NCI-H524 treated with DMSO at 0.1 percent for 48 hours (cell line): Measurements from ENCODE around the gene IZUMO2.
"Not testable (repeated sequence)": the region's sequence is repeated elsewhere in the genome, so short reads cannot be mapped to it uniquely, and the experiment has no call there.

ENCODE experiments used
- DNase-seq: peaks from one replicate; lab custom pipeline; 2025; lab: John Stamatoyannopoulos, UW

The IZUMO2 gene

DNA sequence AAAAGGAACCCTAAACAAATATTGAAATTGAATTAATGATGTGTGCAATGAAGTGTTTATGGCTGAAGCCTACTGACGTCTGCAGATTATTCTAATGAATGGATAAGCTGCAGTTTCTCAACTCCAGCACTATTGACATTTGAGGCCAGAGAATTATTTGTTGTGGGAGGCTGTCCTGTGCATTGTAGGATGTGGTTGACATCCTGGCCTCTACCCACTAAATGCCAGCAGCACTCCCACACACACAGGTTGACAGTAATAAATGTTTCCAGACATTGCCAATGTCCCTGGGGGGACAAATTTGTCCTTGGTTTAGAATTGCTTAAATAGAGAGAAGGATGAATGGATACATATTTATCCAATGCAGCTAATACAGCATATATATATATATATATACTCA, 21.1 kb upstream of the IZUMO2 start:
- no peak for DNase-seq

DNA sequence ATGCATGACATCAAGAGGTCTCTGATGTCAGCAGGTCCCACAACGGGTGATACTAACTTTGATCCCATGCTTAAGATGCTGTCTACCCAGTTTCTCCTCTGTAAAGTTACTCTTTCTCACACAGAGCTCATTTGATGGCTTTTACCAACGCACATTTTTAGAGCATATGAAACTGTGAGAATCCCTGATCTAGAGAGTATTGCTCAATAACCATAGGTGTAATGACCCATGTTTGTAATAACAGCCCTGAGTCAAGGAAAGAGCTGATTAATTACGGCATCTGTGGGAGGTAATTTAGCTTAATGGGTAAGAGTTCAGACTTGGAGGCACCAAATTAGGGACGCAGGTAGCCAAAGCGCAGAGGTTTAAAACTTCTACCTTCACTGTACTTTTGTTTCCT, 18.0 kb upstream of the IZUMO2 start:
- no peak for DNase-seq

DNA sequence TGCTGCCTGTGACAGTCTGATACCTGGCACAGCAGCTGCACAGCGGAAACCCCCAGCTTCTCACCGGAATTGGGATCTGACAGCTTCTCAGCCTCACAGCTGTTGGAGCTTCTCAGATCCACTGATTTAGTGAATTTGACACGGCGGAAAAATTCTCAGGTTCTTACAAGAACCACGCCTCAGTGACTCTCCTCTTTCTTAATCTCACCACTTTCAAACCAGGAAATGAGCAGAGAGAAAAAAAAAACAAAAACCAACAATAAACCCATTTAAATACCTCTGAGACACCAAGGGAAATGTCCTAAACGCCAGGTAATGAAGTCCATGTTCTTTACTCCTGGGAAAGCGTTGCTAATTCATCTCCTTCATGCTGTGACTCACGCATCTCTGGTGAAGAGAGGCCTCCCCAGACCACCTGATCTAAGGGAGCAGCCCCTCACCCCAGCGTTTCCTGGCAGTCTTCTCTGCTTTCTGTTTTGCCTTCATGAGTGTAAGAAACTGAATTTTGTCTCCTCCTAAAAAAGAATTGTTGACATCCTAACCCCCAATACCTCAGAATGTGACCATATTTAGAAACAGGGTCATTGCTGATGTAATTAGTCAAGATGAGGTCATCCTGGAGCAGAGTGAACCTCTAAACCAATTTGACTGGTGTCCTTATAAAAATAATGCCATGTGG, 15.9 kb upstream of the IZUMO2 start:
- DNase-seq: no peak

DNA sequence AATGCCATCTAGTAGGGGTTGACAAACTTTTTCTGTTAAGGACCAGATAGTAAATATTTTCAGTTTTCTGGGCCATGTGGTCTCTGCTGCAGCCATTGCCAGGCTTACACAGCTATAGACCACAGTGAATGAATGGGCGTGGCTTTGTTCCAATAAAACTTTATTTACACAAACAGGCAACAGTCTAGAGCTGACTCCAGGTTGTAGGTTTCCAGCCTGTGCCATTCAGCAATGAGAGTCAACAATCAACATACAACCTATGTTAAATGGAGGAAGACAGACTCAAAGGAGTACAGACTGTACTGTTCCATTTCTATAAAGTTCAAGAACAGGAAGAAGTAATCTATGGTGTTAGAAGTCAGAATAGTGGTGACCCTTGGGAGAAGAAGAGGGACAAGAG, 15.2 kb upstream of the IZUMO2 start:
- no peak for DNase-seq

DNA sequence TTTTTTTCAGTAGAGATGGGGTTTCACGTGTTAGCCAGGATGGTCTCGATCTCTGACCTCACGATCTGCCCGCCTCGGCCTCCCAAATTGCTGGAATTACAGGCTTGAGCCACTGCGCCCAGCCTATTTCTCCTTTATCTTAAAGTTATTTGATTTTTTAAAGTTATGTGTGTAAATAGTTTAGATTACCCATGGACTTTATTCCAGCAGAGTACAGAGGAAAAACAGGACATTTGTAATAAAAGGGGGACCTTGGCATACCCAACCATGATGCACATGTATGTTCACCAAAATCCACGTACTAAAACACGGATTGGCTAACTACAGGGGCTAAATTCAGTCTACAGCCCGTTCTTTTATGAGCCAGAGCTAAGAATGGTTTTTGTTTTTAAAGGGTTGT, 13.7 kb upstream of the IZUMO2 start:
- DNase-seq: no peak

DNA sequence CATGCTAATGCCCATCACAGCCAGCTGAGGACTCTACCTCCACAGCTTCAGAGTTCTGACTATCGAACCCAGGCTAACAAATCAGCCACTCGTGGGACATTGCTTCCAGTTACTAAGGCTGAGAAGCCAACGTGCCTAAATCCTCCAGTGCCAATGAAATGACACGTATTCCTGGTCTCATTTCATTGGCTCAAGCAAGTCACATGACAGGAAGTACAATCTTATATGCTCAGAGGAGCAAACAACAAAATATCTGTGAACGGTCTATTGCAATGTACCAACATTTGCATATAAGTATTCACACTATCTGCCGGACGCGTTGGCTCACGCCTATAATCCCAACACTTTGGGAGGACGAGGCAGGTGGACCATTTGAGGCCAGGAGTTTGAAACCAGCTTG, 12.8 kb upstream of the IZUMO2 start:
- DNase-seq: no peak

DNA sequence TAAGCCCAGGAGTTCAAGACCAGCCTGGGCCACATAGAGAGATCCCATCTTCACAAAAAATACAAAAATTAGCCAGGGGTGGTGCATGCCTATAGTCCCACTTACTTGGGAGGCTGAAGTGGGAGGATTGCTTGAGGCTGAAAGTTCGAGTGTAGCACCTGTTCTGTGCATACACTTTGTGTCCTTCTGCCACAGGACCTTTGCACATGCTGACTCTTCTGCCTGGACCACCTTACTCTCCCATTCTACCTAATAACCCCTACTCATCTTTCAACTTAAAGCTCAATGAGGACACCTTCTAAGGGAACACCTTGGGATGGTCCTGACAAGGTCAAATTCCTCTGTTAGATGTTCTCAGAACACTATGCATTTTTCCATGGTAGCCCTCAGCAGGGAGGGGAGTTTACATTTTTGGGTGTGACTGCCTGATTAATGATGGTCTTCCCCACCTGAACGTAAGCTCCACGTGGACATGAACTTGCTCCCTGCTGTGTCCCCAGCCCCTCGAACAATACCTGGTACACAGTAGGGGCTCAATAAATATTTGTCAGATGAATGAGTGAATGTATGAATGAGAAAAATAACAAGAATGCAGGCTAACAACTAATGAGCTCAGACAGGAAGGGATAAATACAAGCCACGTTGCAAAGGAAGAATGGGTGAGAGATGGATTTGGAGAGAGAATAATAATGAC, 11.2 kb upstream of the IZUMO2 start:
- DNase-seq: no peak

DNA sequence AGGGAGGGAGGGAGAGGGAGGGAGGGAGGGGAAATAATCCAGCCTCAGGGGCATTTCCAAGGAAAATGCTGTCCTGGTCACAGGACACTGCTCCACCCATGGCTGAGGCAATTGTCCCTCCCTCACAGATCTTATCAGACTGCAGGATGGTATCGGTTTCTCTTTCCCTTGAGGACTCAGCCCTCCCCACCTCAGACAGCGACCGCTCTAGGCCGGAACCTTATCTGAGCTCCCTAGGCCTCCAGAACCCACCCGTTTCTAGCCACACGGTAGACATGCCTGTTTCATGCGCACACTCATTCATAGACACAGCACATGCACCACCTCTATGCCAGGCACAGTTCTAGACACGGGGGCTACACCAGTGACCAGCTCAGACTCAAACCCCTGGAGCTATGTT, 10.0 kb upstream of the IZUMO2 start:
- DNase-seq: no peak

DNA sequence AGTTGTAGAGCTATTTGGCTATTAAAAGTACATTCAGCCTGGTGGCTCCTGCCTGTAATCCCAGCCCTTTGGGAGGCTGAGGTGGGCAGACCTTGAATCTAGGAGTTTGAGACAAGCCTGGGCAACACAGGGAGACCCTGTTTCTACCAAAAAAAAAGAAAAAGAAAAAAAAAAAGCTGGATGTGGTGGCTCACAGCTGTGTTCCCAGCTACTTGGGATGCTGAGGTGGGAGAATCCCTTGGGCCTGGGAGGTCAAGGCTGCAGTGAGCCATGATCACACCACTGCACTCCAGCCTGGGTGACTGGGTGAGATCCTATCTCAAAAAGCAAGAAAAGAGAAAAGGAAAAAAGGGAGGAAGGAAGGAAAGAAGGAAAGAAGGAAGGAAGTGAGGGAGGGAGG, 9.6 kb upstream of the IZUMO2 start:
- no peak for DNase-seq

DNA sequence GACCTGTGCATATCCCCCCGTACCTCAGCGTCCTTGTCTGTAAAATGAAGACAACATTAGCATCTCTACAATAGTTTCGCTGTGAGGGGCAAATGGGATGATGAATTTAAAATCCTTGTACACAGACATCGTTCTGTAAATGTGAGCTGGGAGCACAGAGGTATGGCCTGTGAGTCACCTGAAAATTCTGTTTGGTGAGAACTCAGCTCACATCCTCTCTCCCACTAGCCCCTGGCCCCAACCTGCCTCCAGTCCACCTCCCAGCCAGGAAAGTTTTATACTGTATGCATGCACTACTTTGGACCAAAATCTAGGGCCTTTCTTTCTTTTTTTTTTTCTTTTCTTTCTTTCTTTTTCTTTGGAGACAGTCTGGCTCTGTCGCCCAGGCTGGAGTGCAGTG, 8.7 kb upstream of the IZUMO2 start:
- DNase-seq: no peak

DNA sequence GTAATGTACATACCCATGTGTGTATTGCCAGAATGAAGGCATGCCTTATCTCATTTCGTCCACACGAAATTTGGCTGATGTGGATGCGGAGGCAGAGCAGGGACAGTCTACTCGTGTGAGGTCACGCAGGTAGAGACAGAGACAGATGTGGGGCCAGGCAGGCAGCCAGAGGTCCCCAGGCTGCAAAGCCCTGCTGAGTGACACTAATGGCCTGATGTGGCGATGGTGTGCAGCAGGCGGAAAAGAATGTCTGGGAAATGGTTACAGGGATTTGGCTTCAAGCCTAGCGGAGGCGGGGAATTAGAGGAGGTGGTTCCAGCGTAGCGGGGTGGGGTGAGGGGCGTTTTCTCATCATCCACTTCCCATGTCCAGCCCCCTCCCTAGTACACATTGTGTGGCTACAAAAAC, 4.2 kb upstream of the IZUMO2 start:
- no peak for DNase-seq

DNA sequence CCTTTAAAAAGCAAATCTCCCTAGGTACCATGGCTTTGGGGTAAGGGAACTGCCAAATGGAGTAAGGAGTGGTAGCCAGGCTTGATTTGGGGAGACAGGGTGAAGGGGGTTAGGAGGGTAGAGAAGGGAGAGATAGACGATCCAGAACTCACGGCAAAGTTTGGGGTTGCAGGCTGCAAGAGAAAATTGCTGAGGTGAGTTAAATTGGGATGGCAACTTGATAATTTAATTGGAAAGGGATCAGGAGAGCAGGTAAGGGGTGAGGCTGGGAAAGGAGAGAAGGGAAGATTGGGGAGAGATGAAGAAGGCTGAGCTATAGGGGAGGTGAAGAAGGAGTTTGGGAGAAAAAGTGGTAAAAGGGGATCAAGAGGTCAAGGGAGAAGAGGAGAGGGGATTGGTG, 4.0 kb downstream of the IZUMO2 start:
- no peak for DNase-seq

DNA sequence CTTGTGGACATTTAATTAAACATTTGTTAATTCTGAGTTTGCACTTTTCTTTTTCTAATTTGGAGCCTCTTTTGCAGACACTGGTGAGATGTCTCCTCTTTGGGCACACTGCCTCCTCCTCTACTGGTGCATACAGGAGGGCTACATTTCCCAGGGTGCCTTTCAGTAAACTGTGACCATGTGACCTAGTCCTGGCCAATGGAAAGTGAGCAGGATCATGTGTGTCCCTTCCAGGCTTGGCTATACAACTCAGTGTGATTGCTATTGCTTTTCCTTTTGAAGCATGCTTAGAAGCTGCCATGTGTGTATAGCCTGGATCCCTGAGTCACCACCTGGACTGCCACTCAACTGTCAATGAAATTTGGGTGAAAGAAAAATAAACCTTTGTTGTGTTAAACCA, 4.5 kb downstream of the IZUMO2 start:
- no peak for DNase-seq

DNA sequence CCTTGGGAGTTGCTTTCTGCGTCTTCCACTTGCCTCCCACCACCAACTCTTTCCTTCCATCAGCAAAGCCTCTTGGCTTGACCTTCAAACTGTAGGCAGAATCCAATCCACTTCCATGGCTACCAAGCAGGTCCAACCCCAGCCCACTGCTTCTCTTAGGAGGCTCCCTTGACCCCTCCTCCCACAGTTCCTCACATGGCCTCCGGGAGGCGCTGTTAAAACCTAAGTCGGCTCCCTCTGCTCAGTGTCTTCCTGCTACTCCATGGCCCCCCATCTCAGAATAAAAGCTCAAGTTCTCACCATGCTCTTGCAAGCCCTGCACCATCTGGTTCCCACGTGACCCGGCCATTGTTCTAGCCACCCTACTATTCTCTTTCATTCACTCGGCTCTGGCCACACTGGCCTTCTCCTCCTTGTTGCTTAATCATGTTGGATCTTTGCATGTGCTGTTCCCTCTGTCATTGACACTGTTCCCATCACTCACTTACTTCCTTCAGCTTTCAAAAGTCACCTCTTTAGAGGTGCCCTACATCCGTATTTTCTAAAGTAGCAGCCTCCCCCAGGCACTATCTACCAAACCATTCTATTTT, 7.5 kb downstream of the IZUMO2 start:
- no peak for DNase-seq

DNA sequence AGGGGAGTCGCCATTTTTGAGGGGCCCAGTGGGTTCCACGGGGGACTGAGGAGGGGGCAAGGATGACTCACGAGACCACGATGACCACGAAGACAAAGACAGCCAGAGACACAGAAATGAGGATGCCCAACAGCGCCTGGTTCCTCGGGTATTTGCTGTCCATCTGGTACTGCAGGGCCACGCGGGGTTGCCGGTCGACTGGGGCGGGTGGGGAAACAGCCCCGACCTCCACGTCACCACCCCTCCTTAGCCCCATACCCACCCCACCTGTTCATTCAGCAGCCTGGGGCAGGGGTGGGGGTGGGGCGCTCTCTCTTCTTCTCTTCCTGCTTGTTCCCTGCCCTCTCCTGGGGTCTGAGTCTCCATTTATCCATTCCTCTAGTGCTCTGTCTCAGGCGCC, 8.6 kb downstream of the IZUMO2 start:
- no peak for DNase-seq

DNA sequence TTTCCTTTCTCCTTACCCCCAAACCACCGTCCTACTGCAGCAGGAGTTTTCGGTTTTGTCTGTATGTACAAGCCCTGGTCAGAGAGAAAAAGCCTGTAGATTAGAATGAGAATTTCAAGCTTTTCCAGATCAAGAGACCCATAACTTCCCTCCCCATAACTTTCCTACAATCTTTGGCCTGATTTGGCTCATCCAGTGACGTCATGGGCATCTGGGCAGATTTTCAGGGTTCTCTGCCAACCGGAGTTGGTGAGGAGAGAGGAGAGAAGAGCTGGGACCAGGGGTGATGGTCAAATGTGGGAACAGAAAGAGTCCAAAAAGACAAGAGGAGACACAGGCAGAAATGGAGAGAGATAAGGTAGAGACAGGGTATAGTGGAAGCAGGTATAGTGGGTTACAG, 10.5 kb downstream of the IZUMO2 start:
- no peak for DNase-seq

DNA sequence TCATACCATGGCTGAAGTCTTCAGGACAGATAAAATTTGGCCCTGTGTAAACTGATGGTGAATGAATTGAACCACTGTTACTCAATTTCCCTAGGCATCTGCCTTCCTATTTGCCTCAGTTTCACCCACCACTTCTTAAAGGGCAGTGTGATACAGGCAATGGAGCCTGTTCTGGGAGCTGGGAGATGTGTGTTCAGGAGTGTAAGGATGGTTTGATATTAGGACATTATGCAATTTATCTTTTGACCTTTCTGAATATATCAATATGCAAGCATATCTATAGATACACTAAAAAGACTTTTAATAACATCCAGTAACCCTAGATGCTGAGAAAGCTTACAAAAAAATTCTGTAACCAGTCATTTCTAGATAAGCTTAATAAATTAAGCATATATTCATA, 14.6 kb downstream of the IZUMO2 start:
- no peak for DNase-seq

DNA sequence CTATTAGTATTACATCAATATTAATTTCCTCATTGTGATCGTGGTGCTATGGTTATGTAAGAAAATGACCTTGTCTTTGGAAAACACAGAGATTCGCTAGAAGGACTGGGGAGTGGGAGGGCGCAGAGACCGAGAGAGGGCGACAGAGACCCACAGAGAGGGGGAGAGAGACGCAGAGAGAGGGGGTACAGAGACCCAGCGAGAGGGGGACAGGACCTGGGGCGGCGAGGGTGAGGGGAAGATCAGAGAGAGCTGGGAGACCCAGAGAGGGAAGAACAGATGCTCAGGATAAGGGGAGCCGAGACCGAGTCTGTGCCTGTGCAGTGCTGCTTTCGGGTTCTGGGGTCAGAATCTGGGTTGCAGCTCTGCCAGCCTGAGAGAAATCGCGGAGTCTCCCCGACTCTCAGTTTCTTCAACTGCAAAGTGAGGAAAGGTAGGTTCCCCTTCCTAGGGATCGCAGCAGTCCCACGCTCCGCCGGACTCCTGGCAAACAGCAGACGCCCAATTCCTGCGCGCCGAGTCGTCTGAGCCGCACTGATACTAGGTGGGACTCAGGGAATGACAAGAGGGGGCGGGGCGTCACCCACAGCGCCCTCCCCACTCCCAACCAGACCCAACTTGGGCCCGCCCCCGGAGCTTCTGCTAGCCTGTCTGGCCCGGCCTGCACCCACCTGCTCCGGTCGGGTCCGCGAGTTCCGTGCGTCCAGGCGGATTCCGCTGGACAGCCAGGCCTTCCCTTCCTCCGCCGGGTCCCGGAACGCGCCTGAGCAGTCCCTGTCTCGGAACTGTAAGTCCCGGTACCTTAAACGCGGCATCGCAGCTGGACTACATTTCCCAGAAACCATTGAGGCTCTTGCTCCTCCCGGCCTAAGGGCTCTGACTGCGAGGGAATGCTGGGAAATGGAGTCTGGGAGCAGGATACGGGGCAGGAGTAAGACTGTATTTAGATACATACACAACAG, 15.3 kb downstream of the IZUMO2 start:
- peak; percentile 37 for DNase-seq

DNA sequence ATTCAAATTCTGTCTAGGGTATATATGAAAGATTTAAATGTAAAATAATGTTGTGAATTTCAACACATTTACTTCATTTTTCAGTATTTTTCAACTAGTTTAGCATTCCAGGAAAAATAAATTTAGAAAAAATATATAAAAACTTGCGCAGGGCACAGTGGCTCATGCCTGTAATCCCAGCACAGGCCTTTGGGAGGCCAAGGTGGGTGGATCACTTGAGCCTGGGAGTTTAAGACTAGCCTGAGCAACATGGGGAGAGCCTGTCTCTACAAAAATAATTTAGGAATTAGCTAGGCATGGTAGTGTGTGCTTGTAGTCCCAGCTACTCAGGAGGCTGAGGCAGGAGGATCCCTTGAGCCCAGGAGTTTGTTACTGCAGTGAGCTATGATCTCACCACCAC, 21.2 kb downstream of the IZUMO2 start:
- DNase-seq: not testable (repeated sequence)

DNA sequence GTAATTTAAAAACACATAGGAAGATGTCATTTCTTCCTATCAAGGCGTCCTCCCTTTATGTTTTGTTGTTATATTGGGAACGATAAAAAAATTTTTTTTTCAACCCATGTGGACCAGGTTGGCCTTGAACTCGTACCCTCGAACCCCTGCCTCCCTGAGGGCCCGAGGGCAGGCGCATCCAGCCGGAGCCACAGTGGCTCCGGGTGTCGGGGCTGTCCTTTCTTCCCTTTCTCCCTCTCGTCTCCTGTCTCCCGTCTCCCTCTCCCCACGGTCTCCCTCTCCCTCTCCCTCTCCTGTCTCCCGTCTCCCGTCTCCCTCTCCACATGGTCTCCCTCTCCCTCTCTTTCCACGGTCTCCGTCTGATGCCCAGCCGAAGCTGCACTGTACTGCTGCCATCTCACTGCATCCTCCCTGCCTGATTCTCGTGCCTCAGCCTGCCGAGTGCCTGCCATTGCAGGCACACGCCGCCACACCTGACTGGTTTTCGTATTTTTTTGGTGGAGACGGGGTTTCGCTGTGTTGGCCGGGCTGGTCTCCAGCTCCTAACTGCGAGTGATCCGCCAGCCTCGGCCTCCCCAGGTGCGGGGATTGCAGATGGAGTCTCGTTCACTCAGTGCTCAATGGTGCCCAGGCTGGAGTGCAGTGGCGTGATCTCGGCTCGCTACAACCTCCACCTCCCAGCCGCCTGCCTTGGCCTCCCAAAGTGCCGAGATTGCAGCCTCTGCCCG, 22.8 kb downstream of the IZUMO2 start:
- DNase-seq: not testable (repeated sequence)

DNA sequence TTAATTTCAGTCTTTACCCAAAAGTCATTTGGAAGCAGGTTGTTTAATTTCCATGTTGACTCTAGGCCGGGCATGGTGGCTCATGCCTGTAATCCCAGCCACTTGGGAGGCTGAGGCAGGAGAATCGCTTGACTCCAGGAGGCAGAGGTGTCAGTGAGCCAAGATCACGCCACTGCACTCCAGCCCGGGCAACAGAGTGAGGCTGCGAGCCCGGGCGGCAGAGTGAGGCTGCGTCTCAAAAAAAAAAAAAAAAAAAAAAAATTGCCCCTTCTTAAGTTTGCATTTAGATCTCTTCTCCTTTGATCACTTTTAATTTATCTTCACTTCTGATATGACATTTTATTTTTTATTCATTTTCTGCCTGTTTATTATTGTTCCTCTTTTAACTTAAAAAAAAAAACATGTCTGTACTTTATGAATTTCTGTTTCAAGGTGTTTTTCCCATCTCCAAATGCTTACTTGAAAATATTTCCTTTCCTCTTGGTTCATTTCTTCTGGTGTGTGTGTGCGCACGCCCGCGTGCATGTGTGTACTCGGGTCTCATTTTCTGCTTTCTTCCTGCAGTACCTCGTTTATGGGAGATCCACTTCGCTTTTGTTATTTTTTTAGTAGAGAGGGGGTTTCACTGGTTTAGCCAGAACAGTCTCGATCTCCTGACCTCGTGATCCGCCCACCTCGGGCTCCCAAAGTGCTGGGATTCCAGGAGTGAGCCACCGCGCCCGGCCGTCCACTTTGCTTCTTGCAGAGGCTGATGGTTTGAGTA, 26.3 kb downstream of the IZUMO2 start:
- not testable (repeated sequence) for DNase-seq
